Stimulated activated CD4-positive, alpha-beta T cell treated with anti-CD3 and anti-CD28 coated beads, Interleukin-2, amount 100 ng/mL, for 48 hours (primary cell): ENCODE measurements around the gene PERP.
"Not testable (repeated sequence)": the region's sequence is repeated elsewhere in the genome, so short reads cannot be mapped to it uniquely, and the experiment has no call there.

ENCODE experiments used
- DNase-seq, 2 donors: peaks; one replicate each; pipeline ENCODE4 v3.0.0-alpha.2; 2020

The PERP gene

DNA sequence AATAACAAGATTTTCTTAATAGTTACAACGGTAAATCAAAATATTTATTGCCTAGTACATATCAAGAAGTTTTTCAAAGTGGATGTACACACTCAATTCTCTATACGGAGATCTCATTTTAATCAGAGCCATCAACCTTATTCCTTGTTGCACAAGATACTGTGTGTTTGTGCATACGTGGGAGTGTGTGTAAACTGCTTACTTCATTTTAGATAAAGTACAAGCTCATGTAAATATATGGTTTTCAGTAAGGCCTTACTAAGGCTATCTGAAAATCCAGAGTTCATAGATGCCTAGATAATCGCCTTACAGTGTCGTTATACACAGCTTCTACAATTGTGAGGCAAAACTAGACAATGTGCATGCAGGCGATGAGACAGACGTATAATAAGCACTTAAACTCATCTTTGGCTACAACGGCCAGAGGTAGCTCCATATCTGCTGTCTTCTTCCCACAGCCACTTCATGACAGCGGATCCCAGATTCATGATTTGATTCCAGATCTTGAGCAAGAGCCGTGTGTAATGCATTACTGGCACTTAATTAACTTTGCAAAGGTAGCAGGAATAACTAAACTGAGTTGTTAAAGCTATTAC lies 2.5 kb downstream of the PERP start:
- no peak for DNase-seq

DNA sequence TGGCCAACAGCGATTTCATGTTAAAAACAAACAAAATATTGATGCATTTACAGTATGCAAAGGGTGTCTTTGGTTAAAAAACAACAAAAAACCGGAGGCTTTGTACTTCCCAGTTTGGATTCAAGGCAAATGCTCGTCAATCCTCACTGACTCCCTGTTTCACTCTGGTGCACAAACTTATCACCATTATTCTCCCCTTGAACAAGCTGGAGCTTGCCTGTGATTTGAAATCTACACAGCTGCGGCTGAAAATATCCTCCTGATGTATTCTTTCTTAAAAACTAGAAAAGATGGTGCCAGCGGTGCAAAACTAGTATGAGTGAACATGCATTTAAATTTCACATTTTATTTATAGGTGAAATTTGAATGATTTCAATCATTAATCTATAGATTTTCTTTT lies 3.3 kb downstream of the PERP start:
- no peak for DNase-seq

DNA sequence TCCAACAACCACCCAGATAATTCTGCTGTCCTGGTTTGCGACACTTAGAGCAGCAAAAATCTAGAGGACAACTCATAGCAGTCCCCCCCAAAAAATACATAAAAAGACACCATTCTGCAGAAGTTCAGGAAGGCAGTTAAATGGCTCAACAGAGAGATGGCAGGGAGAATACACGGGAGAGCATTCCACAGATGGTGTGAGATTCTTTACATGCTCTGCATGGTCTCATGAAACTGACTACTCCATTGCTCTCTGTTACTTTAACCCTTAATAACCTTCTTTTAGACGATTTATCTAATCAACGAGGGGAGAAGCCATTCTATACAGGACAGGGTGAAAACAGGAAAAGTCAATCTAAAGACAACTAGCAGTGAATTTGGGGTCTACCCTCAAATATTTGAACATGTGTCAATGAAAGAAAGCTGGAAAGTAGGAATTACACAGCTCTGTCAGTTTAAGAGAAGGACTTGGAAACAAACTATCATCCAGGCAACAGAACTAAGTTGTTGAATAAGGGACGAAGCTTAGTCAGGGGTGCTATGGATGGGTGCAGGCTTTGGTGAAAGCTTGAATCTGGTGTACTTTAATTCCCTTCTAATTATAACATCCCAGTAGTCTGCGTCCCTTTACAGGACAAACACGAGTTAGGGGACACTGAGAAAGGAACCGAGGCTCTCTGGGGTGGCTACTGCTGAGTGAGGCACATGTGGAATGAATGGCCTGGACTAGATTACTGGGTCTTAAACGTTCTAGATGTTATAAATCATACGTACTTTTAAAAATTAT lies 5.1 kb downstream of the PERP start:
- no peak for DNase-seq

DNA sequence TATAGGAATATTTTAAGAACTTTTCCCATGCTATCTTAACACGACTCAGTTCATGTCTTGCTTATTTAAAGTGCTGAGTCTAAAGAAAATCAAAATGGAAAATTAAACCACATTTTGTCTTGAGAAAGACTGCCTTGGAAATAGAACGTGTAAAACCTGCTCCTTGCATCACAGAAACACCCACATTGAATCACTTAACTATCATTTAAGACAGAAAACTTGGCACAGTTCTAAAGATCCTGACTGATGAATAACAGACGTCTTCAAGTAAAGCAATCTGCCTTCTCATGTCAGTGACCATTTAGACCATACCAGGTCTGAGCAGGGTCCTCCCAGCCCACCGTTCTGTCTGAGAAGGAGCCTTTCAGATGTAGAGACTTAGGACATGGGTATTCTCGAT lies 7.4 kb downstream of the PERP start:
- no peak for DNase-seq

DNA sequence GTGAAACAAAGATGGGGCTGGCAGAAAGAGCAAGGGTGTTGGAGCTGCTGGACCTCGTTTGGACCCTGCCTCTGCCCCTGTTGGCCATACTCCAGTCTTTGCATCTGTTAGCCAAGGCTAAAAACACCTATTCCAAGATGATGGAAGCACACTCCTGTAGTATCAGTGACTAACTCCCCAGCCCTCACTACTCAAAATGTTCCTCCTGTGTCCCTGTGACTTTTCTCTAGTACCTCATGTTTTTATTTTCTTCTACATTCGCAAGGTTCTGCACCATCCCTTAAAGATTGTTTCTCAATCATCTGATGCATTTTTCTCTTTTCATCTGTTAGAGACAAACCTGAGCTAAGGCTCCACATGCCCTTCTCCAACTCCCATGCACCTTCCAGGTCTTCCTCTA lies 8.9 kb downstream of the PERP start:
- no peak for DNase-seq

DNA sequence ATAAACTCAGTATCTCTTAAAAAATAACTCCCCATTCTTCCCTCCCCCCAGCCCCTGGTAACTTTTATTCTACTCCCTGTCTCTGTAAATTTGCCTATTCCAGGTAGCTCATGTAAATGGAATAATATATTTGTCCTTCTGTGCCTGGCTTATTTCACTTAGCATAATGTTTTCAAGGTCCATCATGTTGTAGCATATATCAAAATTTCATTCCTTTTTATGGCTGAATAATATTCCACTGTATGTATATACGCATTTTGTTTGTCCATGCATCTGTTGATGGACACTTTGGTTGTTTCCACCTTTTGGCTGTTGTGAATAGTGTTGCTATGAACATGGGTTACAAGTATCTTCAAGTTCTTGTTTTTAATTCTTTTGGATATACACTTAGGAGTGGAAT lies 13.0 kb downstream of the PERP start:
- no peak for DNase-seq

DNA sequence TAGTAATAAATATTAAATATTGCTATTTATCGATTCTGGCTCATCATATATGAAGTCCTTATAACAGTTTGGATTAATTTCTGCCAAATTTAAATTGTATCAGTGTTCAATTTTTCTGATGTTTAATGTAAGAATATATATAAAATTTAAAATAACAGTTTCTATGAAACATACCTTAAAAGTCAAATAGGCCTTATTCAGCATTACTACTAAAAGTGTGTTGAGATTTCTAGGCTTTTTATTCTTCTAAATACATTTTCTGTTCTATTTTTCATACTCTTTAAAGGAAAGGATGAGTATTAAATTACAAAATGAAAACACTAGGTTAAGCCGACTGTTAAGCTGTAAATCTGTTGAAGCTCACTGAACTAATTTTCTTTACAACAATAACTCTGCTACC lies 13.6 kb downstream of the PERP start:
- no peak for DNase-seq

DNA sequence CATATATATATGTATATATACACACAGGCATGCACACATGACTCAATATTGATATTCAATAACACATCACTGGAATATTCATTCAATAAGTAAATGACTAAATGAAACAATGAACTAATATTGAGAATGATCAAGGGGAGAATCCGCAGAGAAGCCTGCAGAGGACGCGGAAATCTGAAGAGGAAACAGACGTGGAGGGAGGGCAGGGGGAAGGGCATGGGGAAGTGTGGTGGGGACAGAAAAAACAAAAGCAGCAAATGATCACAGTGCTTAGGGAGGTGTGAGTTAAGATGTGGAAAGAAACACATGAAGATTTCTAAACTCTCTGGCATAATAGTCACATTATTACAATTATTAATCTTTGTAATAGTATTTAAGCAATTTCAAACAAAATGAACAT lies 14.5 kb downstream of the PERP start:
- no peak for DNase-seq

DNA sequence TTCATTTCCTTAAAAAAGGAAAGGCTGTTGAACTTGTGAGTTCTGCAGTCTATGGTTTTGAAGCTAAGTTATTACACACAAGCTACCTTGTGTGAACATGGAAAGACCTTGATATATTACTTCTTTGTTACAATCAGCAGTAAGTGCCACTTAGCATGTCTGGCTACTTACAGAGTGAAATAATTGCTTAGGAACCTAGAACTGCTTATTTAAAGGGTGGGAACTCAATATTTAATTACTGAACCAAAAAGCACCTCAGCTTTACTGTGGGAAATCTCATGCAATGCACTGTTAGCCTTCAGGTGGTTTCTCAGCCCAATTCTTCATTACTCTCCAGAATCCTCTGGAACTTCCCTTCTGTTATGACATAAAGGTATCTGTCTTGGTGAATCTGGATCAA lies 17.9 kb downstream of the PERP start:
- DNase-seq, result no peak

DNA sequence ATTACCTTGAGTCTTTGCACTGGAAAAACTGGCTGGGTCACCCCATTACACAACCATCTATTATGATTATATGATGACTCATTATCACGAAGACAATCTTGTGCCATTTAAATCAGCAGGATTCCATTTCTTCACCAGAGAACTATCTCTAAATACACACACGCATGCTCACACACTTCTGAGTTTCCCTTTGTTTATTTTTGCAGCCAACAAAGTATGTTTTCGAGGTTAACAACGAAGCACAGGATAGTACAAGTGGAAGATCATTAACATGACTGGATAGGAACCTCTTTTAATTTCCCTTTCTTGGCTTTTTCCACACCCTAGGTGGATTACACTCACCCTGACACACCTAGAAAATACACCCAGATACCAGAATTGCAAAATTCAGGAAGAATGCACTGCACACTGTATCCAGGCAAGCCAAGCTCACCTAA lies 18.9 kb downstream of the PERP start:
- DNase-seq, result no peak

DNA sequence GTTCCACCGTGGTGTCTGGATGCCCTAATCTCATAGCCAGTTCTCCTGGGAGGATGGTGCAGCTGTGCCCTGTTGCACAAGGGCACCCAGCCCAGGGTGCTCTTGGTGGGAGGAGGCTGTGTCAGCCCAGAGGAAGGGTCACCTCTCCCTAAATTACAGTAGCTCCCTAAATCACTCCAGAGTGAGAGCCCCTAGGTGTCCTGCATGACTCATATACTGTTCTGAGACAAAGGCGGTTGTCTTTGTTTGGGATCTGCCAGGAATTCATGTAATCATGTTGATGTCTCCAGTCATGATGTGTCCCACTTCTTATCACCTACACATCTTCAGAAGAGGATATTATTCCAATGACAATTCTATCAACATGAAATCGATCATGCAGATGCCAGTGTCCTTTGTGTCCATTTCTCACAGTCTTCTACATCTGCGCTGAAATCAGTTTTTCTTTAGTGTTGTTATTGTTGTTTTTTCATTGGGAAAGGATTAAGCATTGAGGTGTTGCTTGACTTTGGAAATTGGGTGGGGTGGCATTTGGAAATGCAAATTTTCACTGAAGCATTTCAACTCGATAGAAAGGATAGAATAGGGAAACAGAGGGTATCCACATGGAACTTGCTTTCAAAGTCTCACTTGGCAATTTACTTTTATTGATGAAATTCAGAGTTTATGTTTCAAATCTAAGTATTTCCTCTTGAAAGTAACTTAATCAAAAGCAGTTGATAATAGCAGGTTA lies 19.5 kb downstream of the PERP start:
- no peak for DNase-seq

DNA sequence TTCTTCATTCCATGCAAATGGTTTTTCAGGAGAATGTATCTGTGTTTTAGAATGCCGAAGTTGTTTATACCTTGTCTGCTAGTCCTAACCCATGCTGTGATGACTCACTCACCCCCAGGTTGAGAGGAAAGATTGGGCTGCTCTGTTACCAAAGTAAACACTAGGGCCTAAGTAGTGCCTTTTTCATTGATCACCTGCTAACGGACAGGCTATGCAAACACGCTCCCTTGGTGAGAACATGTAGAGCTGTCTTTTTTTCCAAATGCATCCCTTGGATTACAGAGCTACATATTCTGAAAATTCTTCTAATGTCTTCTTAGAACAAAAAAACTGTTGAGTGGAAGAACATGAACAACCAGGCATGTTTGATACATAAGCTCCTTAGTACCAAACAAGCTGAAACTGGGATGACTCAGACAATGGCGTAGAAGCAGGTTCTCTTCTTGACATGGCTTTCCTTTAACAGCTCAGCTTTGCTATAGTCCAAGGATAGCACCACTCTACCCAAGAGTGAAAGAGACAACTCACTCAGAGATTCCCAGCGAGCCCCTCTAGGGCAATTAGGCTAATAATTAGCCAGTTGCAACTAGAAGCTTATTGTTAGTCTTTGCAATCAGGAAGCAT lies 20.5 kb downstream of the PERP start:
- no peak for DNase-seq

DNA sequence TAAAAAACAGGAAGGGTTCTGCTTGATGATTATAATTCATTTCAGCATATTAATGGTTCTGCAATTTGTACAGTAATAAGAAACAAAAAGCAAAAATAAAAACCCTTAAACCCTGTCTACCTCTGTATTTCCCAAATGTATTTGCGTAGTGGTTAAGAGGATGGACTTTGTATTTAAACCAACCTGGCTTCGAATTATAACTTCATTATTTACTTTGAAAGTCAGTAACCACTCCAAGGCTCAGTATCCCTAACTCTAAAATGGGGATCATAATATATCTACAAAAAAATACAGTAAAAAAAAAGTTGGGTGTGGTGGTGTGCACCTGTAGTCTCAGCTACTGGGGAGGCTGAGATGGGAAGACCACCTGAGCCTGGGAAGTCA lies 21.4 kb downstream of the PERP start:
- DNase-seq, result no peak

DNA sequence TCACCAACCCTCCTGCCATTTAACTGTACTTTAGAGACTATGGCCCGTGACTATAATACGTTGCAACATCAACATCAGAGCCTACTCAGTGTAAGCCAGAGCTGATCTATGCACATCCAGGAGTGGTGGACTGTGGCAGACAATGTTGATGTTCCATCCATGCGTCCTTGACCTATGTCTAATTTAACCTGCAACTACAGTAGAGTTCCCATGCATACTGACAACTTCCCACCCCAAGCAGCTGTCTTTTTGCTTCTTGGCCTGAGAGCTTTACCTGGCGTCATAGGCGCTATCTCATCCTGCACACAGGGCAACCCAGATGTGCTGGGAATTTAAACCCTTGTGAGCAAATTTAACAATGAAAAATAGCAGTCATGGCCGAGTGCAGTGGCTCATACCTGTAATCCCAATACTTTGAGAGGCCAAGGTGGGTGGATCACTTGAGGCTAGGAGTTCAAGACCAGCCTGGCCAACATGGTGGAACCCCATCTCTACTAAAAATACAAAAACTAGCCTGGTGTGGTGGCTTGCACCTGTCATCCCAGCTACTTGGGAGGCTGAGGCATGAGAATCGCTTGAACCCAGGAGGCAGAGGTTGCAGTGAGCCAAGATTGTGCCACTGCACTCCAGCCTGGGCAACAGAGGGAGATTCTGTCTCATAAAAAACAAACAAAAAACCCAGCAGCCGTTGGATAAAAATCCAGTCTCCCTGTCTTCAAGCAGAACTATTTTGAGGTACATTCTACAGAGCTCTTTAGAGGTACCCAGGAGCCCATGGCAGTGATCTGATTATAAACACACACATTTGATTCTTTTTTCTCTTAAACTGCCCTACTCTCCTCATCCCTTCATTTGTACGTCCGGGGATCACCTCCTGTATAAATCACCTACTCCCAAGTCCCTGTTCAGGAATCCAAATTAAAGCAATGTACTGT lies 22.0 kb downstream of the PERP start:
- DNase-seq, result no peak

DNA sequence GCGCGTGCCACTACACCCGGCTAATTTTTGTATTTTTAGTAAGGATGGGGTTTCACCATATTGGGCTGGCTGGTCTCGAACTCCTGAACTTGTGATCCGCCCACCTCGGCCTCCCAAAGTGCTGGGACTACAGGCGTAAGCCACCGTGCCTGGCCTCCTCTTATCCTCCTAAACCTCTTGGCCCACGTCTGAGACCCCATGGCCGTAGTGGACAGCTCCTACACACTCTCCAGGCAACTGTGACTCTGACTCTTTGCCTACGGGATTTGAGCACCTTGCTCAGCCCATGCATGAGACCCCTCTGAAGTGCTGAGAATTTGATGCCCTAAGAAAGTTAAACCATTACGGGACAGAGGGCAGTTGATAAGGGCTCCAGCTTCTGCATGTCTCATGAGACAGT lies 25.0 kb downstream of the PERP start:
- DNase-seq, result no peak

DNA sequence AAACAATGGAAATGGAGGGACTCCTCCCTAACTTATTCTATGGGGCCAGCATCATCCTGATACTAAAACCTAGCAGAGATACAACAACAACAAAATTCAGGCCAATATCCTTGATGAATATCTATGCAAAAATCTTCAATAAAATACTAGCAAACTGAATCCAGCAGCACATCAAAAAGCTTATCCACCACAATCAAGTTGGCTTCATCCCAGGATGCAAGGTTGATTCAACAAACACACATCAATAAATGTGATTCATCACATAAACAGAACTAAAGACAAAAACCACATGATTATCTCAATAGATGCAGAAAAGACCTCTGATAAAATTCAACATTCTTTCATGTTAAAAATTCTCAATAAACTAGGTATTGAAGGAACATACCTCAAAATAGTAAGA lies 27.7 kb downstream of the PERP start:
- not testable (repeated sequence) for DNase-seq

DNA sequence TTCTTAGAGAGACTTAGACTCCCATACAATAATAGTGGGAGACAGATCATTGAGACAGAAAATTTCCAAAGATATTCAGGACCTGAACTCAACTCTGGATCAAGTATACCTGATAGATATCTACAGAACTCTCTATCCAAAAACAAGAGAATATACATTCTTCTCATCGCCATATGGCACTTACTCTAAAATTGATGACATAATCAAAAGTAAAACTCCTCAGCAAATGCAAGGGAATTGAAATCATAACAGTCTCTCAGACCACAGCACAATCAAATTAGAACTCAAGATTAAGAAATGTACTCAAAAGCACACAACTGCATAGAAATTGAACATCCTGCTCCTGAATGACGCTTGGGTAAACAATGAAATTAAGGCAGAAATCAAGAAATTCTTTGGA lies 28.7 kb downstream of the PERP start:
- DNase-seq, result no peak

DNA sequence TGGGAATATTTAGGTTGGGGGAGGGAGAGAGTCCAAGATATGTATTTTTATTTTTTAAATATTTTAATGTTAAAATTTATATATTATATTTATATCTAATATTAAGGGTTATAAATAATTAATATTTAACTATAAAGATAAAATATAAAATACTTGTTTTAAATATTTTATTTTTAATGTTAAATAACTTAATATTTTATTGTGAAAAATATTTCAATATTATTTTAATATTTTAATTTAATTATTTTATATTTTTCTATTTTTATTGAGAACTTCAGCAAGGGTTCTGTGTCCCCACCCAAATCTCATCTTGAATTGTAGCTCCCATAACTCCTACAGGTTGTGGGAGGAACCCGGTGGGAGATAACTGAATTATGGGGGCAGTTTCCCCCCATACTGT lies 34.0 kb downstream of the PERP start:
- DNase-seq, result no peak

DNA sequence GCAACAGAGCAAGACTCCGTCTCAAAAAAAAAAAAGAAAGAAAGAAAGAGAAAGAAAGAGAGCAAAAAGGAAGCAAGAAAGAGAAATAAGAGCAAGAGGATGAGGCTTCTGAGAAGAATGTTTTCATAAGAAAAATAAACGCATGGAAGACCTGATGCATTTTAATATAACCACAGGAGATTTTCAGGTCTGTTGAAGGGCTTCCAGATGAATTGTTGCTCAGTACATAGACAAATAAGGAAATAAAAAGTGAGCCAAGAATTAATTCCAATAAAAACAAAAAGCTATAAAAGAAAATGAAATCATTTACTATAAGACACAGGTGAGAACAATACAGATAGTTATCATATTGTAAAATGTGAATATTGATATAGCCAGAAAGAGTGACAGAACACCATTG lies 43.5 kb downstream of the PERP start:
- DNase-seq, result no peak

DNA sequence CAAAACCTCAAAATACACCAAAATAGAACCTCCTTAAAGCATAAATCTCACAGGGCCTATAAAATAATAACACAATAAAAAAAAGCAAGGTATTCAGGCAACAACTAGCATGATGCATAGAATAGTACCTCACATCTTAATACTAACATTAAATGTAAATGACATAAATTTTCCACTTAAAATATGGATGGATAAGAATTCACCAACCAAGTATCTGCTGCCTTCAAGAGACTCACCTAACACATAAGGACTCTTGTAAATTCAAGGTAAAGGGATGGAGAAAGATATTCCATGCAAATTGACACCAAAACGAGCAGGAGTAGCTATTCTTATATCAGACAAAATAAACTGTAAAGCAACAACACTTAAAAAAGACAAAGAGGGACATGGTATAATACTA lies 52.2 kb downstream of the PERP start:
- DNase-seq, result no peak

DNA sequence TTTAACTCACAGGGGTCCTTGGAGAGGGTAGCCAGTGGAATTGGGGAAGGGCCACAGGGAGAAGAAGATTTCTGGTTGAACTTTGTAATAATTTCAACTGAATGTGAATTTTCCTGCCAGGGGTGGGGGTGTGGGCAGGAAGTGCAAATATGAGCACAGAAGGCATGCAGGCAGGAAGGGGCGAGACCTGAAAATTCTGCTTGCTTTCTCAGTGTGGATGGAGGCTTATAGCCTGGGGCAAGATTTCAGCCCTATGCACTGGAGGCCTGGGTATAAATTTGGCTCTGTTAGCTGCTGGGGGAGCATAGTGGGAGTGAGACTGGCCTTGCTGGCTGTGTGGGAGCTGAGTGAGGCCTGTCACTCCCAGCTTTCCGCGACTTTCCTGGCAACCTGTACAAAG lies 54.4 kb downstream of the PERP start:
- DNase-seq, result no peak

DNA sequence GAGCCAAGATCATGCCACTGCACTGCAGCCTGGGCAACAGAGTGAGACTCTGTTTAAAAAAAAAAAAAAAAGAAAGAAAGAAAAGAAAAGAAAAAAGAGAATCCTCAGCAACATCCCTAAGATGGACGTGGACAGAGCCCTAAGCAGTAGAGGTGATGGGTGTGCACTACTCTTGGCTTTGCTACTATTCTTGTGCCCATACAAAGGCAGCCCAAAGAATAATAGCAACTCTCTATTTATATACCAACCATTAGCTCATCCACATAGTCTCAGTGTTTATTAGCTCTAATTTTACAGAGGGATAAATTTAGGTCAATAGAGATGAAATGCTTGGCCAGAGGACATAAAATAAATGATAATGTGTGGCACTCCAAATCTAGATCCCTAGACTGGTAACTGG lies 62.2 kb downstream of the PERP start:
- DNase-seq, result no peak

DNA sequence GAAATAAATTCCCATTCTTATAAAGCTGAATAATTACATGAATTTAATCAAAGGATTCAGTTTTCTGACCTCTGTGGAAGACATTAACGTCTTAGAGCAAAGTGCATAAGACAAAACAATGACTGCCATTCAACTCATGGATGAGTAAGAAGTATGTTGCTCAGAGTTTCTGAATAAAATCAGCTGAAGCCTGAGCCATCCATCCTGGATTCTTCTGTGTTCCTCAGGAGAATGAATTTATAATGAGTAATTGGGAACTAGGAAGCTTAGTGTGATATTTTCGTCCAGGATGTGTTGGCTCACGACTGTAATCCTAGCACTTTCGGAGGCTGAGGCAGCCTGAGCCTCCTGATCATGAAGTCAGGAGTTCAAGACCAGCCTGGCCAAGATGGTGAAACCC lies 62.8 kb downstream of the PERP start:
- DNase-seq, result no peak
